Inflammatory macrophage treated with lipopolysaccharide for 1 hour (primary cell): ENCODE results near the gene XPO4.
A peak's percentile ranks its signal among the peaks of the same experiment; 100 is the strongest.
"Not testable (repeated sequence)": the region's sequence is repeated elsewhere in the genome, so short reads cannot be mapped to it uniquely, and the experiment has no call there.

Experiments
- DNase-seq, 2 donors: peaks; one replicate each; pipeline ENCODE4 v3.0.0-alpha.2; 2020 to 2022

Gene XPO4

DNA sequence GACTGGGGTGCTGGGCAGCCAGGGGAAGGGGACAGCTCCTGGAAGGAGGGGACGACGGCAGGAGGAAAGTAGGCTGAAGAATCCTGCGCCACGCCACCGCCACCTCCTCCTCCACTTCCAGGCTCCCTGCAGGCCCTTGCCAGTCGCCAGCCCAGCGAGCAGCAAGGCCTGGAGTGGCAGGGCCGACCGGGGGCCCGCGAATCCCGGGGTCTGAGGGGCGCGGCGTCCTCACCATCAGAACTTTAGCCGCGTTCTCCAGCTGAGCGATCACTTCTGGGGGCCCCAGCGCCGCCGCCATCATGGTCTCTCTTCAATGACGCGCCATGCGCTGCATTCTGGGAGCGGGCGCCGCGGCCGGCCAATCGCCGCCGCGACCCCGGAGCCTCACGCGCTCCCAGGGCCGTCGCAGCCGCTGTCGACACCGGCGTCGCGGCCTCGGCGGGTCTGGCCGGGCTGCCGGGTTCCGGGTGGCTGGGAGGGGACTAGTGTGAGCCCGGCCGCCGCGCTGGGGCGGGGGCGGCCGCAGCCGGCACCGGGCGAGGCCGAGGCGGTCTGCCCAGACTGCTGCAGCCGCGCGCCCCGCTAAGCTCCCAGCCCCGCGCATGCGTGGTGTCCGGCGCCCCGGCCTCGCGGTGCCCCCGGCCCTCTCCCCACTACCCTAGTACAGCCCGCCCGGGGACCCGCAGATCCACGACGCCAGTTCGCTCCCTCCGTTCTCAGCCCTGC is at the start of gene XPO4:
Gene XPO4, minus strand, starts transcription at position 309 of the 726 bp plus-strand sequence. Its CDS starts 8 bp downstream, at position 301.
- peak; percentile 76 to 78 for DNase-seq

DNA sequence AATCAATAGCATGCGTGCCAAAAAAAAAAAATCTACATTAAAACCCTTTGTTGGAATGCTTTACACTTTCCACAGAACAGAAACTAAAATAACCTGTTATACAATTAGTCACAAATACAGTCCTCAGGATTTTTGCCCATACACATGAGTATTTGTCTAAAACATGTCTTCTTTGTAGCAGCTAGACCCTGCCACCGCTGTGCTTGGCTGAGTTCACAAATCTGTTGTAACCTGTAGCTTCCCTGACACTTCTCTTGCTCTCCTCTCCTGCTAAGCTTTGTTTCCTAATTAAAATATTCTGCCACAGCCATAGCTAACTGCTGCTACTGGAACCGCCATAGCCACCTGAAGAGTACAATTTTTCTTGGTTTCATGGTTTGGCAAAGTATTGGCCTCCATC is 45.5 kb upstream of the XPO4 start:
- not testable (repeated sequence) for DNase-seq

DNA sequence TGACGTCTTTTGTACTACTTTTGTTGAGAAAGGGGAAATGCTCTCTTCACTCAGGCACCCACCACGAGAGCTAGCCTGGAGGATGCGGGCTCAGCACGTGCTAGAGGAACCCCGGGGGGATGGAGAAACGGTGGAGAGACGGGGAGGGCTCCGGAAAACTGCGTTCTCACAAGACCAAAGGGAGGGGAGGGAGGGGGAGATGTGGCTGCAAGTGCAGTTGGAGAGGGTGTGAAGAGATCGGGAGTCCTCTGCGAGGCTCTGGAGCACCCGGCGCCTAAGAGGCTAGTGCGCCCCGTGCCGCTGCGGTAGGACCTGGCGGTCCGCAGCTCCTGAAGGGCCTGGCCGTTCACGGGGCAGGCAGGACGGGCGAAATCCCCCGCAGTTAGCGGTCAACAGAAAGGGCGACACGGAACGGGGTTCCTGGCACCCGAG is 43.4 kb upstream of the XPO4 start:
- DNase-seq: peak in 1 of 2 donors; percentile 29

DNA sequence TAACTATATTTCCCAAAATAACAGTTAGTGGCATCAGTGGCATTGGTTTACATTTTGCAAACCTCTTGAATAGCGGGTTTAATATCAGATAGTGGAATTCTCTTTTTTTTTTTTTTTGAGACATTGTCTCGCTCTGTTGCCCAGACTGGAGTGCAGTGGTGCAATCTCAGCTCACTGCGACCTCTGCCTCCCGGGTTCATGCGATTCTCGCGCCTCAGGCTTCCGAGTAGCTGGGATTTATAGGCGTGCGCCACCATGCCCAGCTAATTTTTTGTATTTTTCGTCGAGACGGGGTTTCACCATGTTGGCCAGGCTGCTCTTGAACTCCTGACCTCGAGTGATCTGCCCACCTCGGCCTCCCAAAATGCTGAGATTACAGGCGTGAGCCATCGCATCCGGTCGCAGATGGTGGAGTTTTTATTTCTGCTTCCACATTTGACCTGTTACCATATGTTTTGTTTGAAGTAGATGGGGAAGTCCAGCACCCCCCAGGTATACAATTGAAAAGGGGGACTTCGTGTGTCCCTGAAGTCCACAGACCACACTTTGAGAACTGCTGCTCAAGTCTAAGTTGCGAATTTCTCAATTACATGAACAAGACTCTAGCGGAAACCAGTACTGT is 40.5 kb upstream of the XPO4 start:
- no peak for DNase-seq

DNA sequence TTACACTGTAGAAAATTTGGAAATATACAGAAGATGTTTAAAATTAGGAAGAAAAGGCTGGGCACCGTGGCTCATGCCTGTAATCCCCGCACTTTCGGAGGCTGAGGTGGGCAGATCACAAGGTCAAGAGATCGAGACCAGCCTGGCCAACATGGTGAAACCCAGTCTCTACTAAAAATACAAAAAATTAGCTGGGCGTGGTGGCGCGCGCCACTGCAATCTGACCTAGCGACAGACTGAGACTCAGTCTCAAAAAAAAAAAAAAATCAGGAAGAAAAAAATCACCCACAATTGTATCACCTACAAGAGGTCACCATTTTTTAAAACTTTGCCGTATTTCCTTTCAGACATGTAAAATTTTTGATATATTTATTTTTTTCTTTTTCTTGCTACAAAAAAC is 38.0 kb upstream of the XPO4 start:
- DNase-seq: not testable (repeated sequence)

DNA sequence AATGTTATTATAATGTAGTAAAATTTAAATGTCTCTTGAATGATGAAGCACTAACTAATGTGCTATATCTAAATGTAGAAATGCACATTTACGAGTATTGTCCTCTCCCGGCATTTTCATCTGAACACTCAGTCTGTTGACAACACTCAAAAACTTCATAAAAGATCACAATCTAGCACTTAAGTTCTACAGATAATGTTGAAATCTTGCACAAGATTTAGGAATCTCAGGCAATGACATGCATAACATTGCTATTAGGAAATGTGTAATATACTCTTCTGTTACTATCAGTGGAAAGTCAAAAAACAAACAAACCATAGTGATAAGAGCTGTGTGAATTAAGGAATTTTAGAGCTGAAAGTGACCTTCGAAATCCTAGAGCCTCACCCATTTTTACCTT is 37.5 kb upstream of the XPO4 start:
- DNase-seq: no peak

DNA sequence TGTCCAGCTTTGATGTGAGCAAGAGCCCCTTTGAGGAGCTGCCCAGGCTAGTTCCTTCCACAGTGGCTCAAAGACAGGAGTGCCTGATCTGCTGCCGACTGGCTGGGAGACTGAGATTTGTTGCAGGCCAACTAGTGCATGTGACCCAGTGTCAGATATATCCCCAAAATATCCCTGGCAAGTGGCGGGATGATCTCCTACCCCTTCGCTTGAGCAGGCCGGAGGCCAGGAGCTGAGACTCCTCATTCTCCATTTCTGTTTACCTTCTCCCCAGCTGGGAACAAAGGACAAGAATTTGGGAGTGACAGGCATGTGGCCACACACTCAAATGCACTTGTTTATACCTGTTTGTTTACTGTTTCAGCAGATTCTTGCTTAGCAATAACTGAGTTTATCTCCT is 37.1 kb upstream of the XPO4 start:
- no peak for DNase-seq

DNA sequence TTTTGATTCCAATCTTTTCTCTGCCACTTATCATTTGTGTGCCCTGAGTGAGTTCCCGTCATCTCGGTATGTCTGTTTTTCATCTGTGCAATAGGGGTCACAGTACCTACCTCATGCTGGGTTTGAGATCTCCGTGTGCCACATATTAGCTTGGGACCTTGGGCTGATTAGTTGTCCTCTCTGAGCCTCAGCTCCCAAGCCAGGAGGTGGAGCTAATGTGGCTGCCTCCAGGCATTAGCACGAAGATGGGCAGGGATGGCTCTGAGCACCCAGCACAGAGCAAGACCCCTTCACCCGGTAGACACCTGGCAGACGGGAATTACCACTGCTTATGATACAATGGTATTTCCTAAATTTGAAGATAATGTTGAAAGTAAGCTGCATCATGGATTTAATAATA is 35.8 kb upstream of the XPO4 start:
- no peak for DNase-seq

DNA sequence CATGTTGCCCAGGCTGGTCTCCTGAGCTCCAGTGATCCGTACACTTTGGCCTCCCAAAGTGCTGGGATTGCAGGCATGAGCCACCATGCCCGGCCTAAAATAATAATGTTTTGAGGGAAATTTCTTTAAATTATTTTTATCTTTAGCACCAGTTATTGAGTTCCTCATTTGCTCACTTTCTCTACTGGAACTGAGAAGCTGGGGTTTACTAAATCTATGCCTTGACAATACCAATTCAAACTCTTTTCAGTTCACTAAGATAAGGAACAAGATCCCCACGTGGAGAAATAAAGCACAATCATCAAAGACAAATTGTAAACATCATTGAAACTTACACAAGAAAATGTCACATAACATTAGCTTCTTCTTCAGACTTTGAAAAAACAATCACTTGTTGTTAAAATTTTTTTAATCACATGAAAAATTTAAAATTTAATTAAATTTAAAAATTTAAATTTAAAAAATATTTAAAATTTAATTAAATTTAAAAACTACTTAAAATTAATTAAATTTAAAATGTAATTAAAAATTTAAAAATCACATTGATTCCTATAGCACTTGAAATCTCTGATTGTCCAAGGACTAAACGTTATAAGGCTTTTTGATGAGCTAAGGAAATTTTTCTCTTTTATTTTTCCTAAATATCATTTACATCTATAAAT is 25.2 kb upstream of the XPO4 start:
- no peak for DNase-seq

DNA sequence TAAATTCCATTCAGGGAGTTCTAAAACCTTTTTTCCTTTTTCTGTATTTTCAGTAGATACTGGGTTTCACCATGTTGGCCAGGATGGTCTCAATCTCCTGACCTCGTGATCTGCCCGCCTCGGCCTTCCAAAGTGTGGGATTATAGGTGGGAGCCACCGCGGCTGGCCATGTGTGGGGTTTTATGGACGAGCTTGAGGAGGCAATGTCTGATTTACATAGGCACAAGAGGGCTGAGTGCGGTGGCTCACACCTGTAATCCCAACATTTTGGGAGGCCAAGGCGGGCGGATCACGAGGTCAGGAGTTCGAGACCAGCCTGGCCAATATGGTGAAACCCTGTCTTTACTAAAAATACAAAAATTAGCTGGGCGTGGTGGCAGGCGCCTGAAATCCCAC is 22.8 kb upstream of the XPO4 start:
- not testable (repeated sequence) for DNase-seq

DNA sequence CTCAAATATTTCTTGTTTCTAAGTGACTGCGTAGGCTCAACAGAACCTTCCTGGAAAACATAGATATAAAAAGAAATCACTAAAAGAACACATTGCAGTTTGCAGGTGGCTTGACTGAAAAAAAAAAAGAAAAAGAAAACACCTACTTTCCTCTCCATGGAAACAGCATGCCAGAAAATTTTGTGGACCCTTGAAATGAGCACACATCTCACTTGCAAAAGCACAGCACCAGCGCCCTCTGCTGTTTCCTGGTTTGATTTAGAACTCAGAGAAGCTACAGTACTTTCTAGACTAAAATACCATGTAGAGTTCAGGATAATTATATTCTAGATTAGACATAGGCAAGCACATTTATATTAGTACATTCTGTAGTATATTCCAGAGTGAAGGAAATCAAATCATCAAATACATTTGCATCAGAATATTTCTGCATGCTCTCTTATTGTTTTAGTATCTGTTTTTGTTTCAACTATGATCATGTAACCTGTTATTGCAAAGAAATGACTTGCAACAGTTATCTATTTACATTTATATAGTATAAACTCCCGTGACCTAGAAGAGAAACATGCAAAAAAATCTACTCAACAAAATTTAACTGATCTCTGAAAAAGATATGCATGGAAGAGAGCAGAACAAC is 22.3 kb upstream of the XPO4 start:
- peak; percentile 30 to 84 for DNase-seq

DNA sequence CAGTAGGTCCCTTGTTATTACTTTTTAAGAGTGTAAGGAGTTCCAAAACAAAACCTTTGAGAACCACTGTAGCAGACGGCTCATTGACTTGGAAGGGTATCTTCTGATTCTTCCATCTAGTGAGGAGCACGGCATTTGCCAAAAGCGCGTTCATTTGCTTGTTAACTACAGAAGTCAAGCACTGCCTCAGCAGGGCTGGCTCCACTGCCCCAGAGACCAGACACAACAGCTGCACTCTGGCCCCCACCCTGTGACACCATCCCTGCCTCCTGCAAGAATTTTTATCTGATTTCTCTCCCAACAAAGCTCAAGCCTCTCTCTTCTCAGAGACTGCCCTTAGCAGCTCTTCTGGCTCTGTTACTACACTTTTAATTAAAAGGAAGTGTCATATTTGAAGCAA is 20.7 kb upstream of the XPO4 start:
- DNase-seq: no peak

DNA sequence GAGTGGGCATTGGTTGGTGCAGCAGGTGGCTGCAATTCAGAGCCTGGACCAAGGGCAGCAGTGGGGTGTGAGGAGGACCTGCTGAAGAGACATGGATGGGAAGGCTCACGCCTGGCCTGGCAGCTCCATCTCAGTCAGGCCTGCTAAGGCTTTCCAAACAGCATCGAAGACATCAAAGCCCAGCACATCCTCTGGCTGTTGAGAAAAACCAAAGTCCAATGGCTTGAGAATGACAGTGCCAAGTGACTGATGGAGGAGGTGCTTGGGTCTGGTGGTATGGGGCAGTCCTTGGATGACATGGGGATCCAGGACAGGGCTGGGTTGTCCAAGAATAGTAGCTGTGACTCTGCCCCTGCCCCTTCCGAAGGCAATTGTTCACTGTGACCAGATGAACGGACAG is 19.0 kb upstream of the XPO4 start:
- DNase-seq: no peak

DNA sequence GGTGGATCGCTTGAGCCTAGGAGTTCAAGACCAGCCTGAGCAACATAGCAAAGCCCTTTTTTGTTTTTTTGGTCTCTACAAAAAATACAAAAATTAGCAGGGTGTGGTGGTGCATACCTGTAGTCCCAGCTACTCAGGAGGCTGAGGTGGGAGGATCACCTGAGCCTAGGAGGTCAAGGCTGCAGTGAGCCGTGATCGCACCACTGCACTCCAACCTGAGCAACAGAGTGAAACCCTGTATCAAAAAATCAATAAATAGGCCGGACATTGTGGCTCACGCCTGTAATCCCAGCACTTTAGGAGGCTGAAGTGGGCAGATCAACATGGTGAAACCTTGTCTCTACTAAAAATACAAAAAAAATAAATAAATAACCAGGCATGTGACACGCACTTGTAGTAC is 13.1 kb upstream of the XPO4 start:
- DNase-seq: not testable (repeated sequence)

DNA sequence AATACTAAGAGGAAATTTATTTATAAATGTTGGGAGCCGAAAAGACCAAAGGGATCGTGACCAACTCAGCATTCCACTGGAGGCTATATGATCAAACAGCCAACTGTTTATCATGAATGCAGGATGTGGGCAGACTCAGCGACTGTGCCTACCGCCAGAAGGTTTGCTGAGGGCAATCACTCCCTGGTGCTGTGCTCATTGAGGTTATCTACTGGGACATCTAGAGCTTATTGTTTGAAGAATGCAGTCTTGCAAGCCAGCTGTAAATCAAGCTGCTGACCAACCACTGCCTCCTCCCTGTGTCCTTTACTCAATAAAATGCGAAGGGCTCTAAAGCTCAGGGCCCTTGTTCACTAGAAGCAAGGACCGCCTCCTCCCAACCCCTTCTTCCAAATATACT is 8.5 kb upstream of the XPO4 start:
- no peak for DNase-seq

DNA sequence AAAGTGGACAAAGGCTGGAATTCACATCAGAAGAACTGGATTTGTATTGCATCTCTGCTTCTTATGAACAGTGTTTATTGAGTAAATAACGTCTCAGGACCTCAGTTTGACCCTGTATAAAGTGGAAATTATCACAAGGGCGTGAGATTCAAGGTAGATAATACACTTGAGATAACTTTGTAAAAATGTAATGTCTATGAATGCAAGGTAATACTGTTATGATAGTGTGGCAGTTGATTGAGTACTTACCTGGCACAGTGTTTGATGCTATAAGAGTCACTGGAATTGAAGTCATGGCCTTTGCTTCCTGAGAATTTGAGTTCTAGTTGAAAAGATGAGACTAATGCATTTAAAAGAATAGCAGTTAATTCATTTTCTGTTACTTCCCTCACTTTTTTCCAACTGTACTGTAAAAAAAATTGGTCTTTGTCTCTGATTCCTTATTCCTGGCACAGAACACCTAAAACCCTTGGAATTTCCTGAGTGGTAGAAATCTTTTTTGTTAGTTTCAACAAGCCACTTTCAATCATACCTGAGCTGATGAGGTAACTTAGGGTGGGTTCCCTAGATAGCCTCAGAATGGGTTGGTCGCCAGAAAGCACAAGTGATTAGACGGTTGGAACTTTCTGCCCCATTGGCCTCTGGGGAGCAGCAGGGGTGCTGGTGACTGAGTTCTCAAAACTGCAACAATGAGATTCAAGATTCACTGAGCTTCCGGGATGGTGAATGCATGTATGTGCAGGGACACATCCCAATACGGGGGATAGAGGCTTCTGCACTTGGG is 6.4 kb upstream of the XPO4 start:
- no peak for DNase-seq

DNA sequence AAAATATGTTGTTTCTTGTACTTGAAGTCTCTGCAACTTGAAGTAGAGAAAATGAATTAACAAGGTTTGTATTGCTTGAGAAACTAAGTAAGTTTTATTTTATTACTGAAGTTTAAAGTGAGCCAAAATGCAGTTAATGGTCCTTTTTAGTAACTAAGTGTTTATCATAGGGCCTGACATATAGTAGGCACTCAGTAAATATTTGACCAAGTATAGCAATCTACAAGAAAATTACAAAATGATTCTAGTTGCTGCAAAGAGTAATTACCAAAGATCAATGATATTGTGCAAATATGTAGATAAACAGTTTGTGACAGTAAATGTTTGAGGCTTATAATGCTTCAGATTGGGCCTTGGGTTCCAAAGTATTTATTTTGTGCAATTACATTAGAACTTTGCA is 2.4 kb upstream of the XPO4 start:
- no peak for DNase-seq

DNA sequence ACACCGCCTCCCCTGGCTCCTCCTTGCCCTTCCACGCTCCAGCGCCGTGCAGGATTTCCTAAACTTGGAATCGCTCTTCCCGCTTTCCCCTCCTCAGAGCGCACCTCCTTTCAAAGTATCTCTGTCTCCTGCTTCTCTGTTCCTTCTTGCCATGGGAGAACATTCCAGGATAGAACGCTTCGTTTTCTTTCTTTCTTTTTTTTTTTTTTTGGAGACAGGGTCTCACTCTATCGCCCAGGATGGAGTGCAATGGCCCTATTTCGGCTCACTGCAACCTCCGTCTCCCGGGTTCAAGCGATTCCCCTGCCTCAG is 574 bp upstream of the XPO4 start:
- DNase-seq: no peak

DNA sequence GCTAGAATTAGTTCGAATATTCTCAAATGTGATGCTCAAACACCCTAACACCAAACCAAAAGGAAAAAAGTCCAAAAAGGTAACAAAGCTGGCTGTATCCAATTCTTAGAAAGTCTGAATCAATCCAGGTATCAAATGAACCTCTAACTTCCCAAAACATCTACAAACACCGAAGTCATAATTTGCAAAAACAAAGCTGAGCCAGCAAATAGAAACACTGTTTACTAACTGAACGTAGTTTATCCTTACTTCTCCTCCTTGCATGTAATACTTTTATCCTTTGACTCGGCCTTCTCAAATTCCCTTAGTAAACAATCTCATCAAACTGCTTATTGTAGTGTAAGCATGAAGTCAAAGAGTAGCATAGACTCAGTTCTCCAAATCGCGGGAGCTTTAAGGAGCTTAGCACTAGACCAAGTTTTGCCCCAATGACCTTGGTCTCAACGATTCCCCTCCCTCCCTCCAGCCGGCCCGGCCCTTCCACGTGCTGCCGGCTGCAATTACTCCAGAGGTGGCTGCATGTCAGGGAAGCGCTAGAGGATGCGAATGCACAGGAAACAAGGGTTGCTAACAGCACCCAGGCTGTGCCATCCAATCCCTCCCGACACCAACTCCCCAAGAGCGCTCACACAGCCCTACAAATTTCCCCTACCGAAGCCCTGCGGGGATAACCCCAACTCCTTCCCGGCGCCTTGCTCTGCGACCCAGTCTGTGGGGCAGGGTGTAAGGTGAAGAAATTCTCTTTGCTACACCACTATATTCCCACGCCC is 693 bp downstream of the XPO4 start:
- peak; percentile 26 to 41 for DNase-seq

DNA sequence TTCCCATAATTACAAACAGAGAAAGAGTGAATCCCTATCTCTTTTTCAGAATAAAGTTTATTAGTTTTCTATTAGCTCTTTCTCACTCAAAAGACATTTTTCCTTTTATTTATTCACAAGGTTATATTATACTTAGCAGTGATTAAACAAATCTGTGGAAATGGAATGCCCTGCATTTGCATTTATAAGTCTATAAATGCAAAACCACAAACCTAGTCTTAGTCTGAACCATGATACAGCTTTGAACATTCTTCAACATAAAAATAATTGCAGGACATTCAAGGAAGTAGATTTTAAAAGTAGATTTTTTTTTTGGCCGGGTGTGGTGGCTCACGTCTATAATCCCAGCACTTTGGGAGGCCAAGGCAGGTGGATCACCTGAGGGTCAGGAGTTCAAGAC is 8.3 kb downstream of the XPO4 start:
- no peak for DNase-seq

DNA sequence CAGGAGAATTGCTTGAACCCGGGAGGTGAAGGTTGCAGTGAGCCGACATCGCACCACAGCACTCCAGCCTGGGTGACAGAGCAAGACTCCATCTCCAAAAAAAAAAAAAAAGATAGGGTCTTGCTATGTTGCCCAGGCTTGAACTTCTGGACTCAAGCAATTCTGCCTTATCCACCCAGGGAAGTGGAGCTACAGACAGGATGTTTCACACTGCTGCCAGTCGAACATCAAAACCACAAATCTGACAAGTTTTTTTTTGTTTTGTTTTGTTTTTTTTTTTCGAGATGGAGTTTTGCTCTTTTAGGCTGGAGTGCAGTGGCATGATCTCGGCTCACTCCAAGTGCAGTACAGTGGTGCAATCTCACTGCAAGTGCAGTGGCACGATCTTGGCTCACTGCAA is 10.8 kb downstream of the XPO4 start:
- no peak for DNase-seq

DNA sequence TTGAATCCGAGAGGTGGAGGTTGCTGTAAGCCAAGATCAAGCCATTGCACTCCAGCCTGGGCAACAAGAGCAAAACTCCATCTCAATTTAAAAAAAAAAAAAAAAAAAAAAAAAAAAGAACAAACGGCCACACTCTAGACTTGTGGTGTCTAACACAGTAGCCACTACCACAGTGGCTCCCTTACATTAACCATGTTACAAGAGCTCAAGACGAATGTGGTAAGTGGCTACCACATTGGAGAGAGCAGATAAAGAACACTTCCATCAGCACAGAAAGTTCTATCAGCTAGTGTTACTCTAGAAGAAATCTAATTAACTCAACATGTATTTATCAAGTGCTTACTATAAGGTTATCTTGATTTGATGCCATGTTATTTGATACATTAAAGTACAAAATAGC is 11.5 kb downstream of the XPO4 start:
- DNase-seq: no peak
